HEK293 (cell line): ENCODE results near the gene IGLL1.
"Not testable (repeated sequence)": the region's sequence is repeated elsewhere in the genome, so short reads cannot be mapped to it uniquely, and the experiment has no call there.

Experiments
- TRIM28 ChIP-seq: IDR thresholded peaks from 2 replicates; pipeline ENCODE4 v1.6.1; 2011; ENCODE audit warnings: low read length, control low read depth, borderline replicate concordance
- ZNF202 ChIP-seq: fragments of 450-650 bp; formaldehyde crosslinking; IDR thresholded peaks from 2 replicates; pipeline ENCODE4 v1.5.1; 2016; ENCODE audit warnings: missing biosample characterization, missing genetic modification characterization, borderline replicate concordance

- TF ChIP-seq TRIM28; ZNF202 (tag by site-specific recombination): not testable (repeated sequence)
Measured at GRCh38 chr22:23573701-23574235, 6.3 kb downstream of the IGLL1 start.
